IPS-NIHi7 (cell line): ENCODE results near the gene HSPA9.

Experiments
- DNase-seq: peaks from one replicate; pipeline ENCODE4 v3.0.0; 2012; ENCODE audit warnings: mixed read lengths; ENCODE audit errors: extremely low spot score

The HSPA9 gene

GRCh38 chr5:138595180-138595795 lies 20.1 kb upstream of the HSPA9 start:
- peak; percentile 43 for DNase-seq

GRCh38 chr5:138594305-138595058 lies 19.3 kb upstream of the HSPA9 start:
- no peak for DNase-seq

- no peak for DNase-seq
Observed at GRCh38 chr5:138588013-138588788, 13.0 kb upstream of the HSPA9 start.

- DNase-seq: no peak
Observed at GRCh38 chr5:138585157-138585556, 10.0 kb upstream of the HSPA9 start.

- DNase-seq: no peak
Observed at GRCh38 chr5:138583984-138584637, 8.9 kb upstream of the HSPA9 start.

GRCh38 chr5:138582959-138583358 lies 7.8 kb upstream of the HSPA9 start:
- no peak for DNase-seq

GRCh38 chr5:138580777-138581176 lies 5.6 kb upstream of the HSPA9 start:
- no peak for DNase-seq

GRCh38 chr5:138580001-138580400 lies 4.8 kb upstream of the HSPA9 start:
- no peak for DNase-seq

- DNase-seq: no peak
Observed at GRCh38 chr5:138579517-138579863, 4.3 kb upstream of the HSPA9 start.

GRCh38 chr5:138577452-138577851 lies 2.3 kb upstream of the HSPA9 start:
- DNase-seq: no peak

- no peak for DNase-seq
Observed at GRCh38 chr5:138574744-138575193, 432 bp downstream of the HSPA9 start.

- no peak for DNase-seq
Observed at GRCh38 chr5:138573949-138574670, 1.1 kb downstream of the HSPA9 start.

GRCh38 chr5:138573223-138573622 lies 2.0 kb downstream of the HSPA9 start:
- DNase-seq: no peak

- DNase-seq: no peak
Observed at GRCh38 chr5:138570871-138571270, 4.3 kb downstream of the HSPA9 start.

- no peak for DNase-seq
Observed at GRCh38 chr5:138569782-138570181, 5.4 kb downstream of the HSPA9 start.

GRCh38 chr5:138568061-138568824 lies 7.0 kb downstream of the HSPA9 start:
- no peak for DNase-seq

GRCh38 chr5:138566792-138567191 lies 8.4 kb downstream of the HSPA9 start:
- DNase-seq: no peak

GRCh38 chr5:138565100-138565821 lies 9.9 kb downstream of the HSPA9 start:
- DNase-seq: no peak

- DNase-seq: no peak
Observed at GRCh38 chr5:138564242-138564641, 11.0 kb downstream of the HSPA9 start.
